ENCODE data around the gene ATP13A1.
"Not testable (repeated sequence)": the region's sequence is repeated elsewhere in the genome, so short reads cannot be mapped to it uniquely, and the experiment has no call there.

ATP13A1 gene

GRCh38 chr19:19668230-19669012 lies 4.9 kb upstream of the ATP13A1 start, which contains the start of gene ZNF101:
Gene ZNF101 (plus strand): TSS chr19:19668839. CDS start chr19:19668964, 125 bp downstream.
- H3K36me3 ChIP-seq (replicated peaks; ENCODE audit: low read depth, low read length) = peaks cover 32% of the 10 kb centered on the region
- peak within 1 kb of the TSS; percentile 96 for H3K4me3 ChIP-seq (ENCODE audit: low read length)
- peak within 1 kb of the TSS; percentile 49 for H2AFZ ChIP-seq (ENCODE audit: low read depth, low read length)
- H3K27ac ChIP-seq (ENCODE audit: low read length) = peak within 1 kb of the TSS; percentile 76
- H3K9ac ChIP-seq (ENCODE audit: low read length) = peak within 1 kb of the TSS; percentile 95
- peaks cover 16% of the 10 kb centered on the region for H3K4me1 ChIP-seq (ENCODE audit: low read length)
- peak within 1 kb of the TSS; percentile 87 for H3K4me2 ChIP-seq (ENCODE audit: low read length)
- TF ChIP-seq, protein P1, sequence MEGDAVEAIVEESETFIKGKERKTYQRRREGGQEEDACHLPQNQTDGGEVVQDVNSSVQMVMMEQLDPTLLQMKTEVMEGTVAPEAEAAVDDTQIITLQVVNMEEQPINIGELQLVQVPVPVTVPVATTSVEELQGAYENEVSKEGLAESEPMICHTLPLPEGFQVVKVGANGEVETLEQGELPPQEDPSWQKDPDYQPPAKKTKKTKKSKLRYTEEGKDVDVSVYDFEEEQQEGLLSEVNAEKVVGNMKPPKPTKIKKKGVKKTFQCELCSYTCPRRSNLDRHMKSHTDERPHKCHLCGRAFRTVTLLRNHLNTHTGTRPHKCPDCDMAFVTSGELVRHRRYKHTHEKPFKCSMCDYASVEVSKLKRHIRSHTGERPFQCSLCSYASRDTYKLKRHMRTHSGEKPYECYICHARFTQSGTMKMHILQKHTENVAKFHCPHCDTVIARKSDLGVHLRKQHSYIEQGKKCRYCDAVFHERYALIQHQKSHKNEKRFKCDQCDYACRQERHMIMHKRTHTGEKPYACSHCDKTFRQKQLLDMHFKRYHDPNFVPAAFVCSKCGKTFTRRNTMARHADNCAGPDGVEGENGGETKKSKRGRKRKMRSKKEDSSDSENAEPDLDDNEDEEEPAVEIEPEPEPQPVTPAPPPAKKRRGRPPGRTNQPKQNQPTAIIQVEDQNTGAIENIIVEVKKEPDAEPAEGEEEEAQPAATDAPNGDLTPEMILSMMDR (IDR thresholded peaks at IDR 0.05; ENCODE audit: low read depth, low read length) = no peak
- no peak for TF ChIP-seq EZH2phosphoT487 (IDR thresholded peaks at IDR 0.05; ENCODE audit: low read depth)
- peaks cover 51% of the 10 kb centered on the region for H3K79me2 ChIP-seq (ENCODE audit: low read length)
- H3K27me3 ChIP-seq (ENCODE audit: low read depth, low read length) = no peaks in the 10 kb centered on the region
- H3K9me3 ChIP-seq (ENCODE audit: insufficient read depth, low read length) = 0 out of 2 replicates have a peak, but pooled peaks cover 7% of the 10 kb centered on the region
- H4K20me1 ChIP-seq (ENCODE audit: insufficient read depth, low read length) = no peaks in the 10 kb centered on the region

DNA sequence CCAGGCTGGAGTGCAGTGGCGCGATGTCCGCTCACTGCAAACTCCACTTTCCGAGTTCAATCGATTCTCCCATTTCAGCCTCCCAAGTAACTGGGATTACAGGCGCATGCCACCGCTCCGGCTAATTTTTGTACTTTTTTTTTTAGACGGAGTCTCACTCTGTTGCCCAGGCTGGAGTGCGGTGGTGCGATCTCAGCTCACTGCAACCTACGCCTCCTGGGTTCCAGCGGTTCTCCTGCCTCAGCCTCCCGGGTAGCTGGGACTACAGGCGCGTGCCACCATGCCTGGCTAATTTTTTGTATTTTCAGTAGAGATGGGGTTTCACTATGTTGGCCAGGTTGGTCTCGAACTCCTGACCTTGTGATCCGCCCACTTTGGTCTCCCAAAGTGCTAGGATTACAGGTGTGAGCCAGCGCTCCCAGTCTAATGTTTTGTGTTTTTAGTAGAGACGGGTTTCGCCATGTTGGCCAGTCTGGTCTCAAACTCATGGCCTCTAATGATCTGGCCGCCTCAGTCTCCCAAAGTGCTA lies 2.0 kb upstream of the ATP13A1 start:
- H3K9ac ChIP-seq (ENCODE audit: low read length); H3K4me2 ChIP-seq (ENCODE audit: low read length); H3K4me3 ChIP-seq (ENCODE audit: low read length); H4K20me1 ChIP-seq (ENCODE audit: insufficient read depth, low read length); H3K9me3 ChIP-seq (ENCODE audit: insufficient read depth, low read length); H3K27me3 ChIP-seq (ENCODE audit: low read depth, low read length); H3K27ac ChIP-seq (ENCODE audit: low read length); H2AFZ ChIP-seq (ENCODE audit: low read depth, low read length): not testable (repeated sequence)
- H3K4me1 ChIP-seq (ENCODE audit: low read length) = peaks cover 31% of the 10 kb centered on the region
- peaks cover 15% of the 10 kb centered on the region for H3K36me3 ChIP-seq (replicated peaks; ENCODE audit: low read depth, low read length)
- peaks cover 51% of the 10 kb centered on the region for H3K79me2 ChIP-seq (ENCODE audit: low read length)

DNA sequence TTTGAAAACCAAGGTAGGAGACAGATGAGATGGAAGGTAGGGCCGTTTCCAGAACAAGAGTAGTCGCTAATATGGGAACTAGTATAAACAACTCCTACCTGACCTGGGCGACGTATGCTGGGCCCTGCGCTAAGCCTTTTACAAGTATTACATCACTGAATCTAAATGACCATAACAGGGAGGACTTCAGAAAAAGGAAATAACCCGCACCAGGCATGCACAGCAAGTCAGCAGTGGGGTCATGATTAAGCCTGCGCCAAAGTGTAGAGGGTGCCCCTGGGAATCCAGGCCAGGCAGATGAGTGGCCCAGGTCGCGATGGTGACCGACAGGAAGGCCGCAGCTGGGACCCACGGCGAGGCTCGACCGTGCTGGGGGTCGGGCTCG lies 613 bp downstream of the ATP13A1 start:
- peak overlapping the region; percentile 76 for H3K9ac ChIP-seq (ENCODE audit: low read length)
- no peak overlapping the region for H2AFZ ChIP-seq (ENCODE audit: low read depth, low read length)
- H3K4me2 ChIP-seq (ENCODE audit: low read length) = peak overlapping the region; percentile 94
- peak overlapping the region; percentile 80 for H3K4me3 ChIP-seq (ENCODE audit: low read length)
- H3K27ac ChIP-seq (ENCODE audit: low read length) = peak overlapping the region; percentile 93
- no peaks in the 10 kb centered on the region for H3K27me3 ChIP-seq (ENCODE audit: low read depth, low read length)
- TF ChIP-seq, protein P1 (IDR thresholded peaks at IDR 0.05; ENCODE audit: low read depth, low read length) = no peak
- no peak for TF ChIP-seq EZH2phosphoT487 (IDR thresholded peaks at IDR 0.05; ENCODE audit: low read depth)
- no peaks in the 10 kb centered on the region for H4K20me1 ChIP-seq (ENCODE audit: insufficient read depth, low read length)
- H3K79me2 ChIP-seq (ENCODE audit: low read length) = peaks cover 56% of the 10 kb centered on the region
- H3K9me3 ChIP-seq (ENCODE audit: insufficient read depth, low read length) = no peaks in the 10 kb centered on the region
- peaks cover 24% of the 10 kb centered on the region for H3K36me3 ChIP-seq (replicated peaks; ENCODE audit: low read depth, low read length)
- H3K4me1 ChIP-seq (ENCODE audit: low read length) = peaks cover 20% of the 10 kb centered on the region

DNA sequence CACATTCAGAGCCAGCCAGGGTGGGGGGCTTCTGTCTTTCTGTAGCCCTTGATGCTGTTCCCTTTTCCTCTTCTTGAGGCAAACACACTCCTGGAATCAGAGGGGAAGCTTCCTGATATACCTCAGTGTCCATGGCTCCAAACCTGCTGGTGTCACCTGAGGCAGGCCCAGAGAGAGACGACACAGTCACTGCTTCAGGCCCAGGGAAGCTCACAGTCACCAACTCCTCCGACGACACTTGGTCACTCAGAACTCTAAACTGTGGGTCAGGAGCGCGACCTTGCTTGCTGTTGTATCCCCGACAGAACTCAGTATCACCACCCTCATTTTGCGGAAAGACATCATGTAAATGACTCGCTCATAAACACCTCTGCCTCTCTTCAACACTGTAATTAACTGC lies 1.1 kb downstream of the ATP13A1 start:
- no peak for TF ChIP-seq EZH2phosphoT487 (IDR thresholded peaks at IDR 0.05; ENCODE audit: low read depth)
- TF ChIP-seq, protein P1 (IDR thresholded peaks at IDR 0.05; ENCODE audit: low read depth, low read length) = no peak
- H2AFZ ChIP-seq (ENCODE audit: low read depth, low read length) = no peak overlapping the region
- no peaks in the 10 kb centered on the region for H3K9me3 ChIP-seq (ENCODE audit: insufficient read depth, low read length)
- no peaks in the 10 kb centered on the region for H4K20me1 ChIP-seq (ENCODE audit: insufficient read depth, low read length)
- peak overlapping the region; percentile 80 for H3K4me3 ChIP-seq (ENCODE audit: low read length)
- H3K9ac ChIP-seq (ENCODE audit: low read length) = peak overlapping the region; percentile 76
- peaks cover 56% of the 10 kb centered on the region for H3K79me2 ChIP-seq (ENCODE audit: low read length)
- H3K27ac ChIP-seq (ENCODE audit: low read length) = peak overlapping the region; percentile 93
- no peaks in the 10 kb centered on the region for H3K27me3 ChIP-seq (ENCODE audit: low read depth, low read length)
- peak overlapping the region; percentile 94 for H3K4me2 ChIP-seq (ENCODE audit: low read length)
- peaks cover 15% of the 10 kb centered on the region for H3K4me1 ChIP-seq (ENCODE audit: low read length)
- peaks cover 29% of the 10 kb centered on the region for H3K36me3 ChIP-seq (replicated peaks; ENCODE audit: low read depth, low read length)
